Measurements from ENCODE around the gene IGF1R.

Gene IGF1R

GRCh38 chr15:98943601-98944151 lies 295.3 kb downstream of the IGF1R start:
- H3K4me3 ChIP-seq (ENCODE audit: low read depth, low read length) = no peak overlapping the region
- DNase-seq (ENCODE audit: low read depth) = peak; percentile 13
- TF ChIP-seq CTCF (conservative IDR thresholded peaks at IDR 0.05; ENCODE audit: low read depth, low read length) = no peak

GRCh38 chr15:98946301-98947255 lies 298.2 kb downstream of the IGF1R start:
- DNase-seq (ENCODE audit: low read depth) = no peak
- no peak for TF ChIP-seq CTCF (conservative IDR thresholded peaks at IDR 0.05; ENCODE audit: low read depth, low read length)

GRCh38 chr15:98948456-98948855 lies 300.1 kb downstream of the IGF1R start:
- TF ChIP-seq CTCF (conservative IDR thresholded peaks at IDR 0.05; ENCODE audit: low read depth, low read length) = no peak
- no peak for DNase-seq (ENCODE audit: low read depth)
- no peak overlapping the region for H3K4me3 ChIP-seq (ENCODE audit: low read depth, low read length)

More at GRCh38 chr15:98946301-98947255, 298.2 kb downstream of the IGF1R start:
- H3K4me3 ChIP-seq (ENCODE audit: low read depth, low read length) = no peak overlapping the region

- no peak for DNase-seq (ENCODE audit: low read depth)
- no peak for TF ChIP-seq CTCF (conservative IDR thresholded peaks at IDR 0.05; ENCODE audit: low read depth, low read length)
- no peak overlapping the region for H3K4me3 ChIP-seq (ENCODE audit: low read depth, low read length)
Observed at GRCh38 chr15:98948941-98949340, 300.6 kb downstream of the IGF1R start.

- no peak for TF ChIP-seq CTCF (conservative IDR thresholded peaks at IDR 0.05; ENCODE audit: low read depth, low read length)
- no peak for DNase-seq (ENCODE audit: low read depth)
- H3K4me3 ChIP-seq (ENCODE audit: low read depth, low read length) = no peak overlapping the region
Observed at GRCh38 chr15:98949624-98950023, 301.3 kb downstream of the IGF1R start.

GRCh38 chr15:98950248-98950647 lies 301.9 kb downstream of the IGF1R start:
- no peak overlapping the region for H3K4me3 ChIP-seq (ENCODE audit: low read depth, low read length)
- no peak for DNase-seq (ENCODE audit: low read depth)
- no peak for TF ChIP-seq CTCF (conservative IDR thresholded peaks at IDR 0.05; ENCODE audit: low read depth, low read length)

All from choroid plexus epithelial cell (primary cell).